Right forelimb (tissue), 1 donor: Measurements from ENCODE around the gene DOCK2.
A peak's percentile ranks its signal among the peaks of the same experiment; 100 is the strongest.
"Not testable (repeated sequence)": the region's sequence is repeated elsewhere in the genome, so short reads cannot be mapped to it uniquely, and the experiment has no call there.

ENCODE experiments used
- DNase-seq: peaks from one replicate; pipeline ENCODE4 v3.0.0-alpha.2; 2018

DOCK2 gene

DNA sequence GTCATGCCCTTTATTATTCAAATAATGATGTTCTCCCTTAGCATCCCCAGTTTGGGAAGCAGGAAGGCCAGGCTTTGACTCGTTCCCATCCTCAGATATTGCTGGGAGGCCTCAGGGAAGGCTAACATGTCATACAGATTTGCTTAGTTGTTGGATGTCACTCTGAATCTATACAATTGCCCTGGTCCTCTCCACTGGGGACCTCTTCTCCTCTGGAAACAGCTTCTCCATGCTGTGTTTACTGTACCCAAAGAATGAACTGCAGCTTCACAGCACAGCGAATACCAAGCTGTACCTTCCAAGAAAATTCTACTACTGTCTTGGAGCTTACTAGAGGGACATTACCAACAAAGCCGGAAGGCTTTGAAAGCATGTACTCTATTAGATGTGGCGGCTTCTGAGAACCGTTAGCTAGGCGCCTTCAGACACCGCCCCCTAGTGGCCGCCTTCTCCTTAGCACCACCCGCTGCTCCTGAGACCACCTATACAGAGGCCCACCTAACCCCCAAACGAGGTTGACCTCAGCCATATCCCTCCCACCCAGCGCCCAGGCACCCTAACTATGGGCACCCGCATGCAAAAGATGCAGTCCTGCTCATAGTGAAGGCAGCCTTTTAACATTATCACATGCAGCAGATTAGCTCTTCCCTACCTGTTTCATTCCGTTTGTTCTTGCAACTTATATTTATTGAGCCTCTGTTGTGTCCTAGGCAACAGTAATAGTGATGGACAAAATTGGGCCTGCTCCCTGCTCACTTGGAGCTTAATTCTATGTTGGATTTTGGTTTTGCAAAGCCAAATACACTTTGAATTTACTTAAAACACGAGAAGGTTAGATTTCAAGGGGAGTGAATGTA lies 433.7 kb downstream of the DOCK2 start:
- DNase-seq, result peak; percentile 61

DNA sequence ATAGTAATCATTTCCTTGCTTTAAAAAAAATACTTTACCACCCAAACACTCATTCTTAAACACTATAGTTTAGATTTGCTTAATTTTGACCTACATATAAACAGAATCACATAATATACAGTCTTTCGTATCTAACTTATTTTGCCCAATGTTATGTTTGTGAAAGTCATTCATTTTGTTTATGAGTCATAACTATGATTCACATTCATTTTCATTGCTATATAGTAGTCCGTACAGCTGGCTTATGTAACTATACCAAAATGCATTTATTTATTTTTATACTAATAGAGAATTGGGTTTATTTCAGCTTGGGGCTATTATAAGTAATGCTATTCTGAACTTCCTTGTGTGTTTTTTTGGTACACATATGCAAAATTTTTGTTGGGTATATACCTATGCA lies 434.7 kb downstream of the DOCK2 start:
- DNase-seq, result no peak

DNA sequence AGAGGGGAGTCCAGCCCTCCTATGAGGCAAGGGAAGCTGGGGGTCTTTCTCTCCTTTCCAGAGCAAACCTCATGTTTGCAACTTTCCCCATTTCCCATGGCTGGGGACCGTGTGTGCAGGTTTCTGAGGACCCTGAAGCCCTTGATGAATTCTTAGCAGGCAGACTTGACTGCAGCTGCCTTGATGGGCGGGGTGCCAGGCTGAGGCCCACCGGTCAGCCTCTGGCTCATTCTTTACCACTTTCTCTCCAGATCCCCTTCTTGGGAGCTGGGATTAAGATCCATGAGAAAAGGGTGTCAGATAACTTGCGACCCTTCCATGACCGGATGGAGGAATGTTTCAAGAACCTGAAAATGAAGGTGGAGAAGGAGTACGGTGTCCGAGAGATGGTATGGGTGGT lies 438.6 kb downstream of the DOCK2 start:
- DNase-seq, result no peak

DNA sequence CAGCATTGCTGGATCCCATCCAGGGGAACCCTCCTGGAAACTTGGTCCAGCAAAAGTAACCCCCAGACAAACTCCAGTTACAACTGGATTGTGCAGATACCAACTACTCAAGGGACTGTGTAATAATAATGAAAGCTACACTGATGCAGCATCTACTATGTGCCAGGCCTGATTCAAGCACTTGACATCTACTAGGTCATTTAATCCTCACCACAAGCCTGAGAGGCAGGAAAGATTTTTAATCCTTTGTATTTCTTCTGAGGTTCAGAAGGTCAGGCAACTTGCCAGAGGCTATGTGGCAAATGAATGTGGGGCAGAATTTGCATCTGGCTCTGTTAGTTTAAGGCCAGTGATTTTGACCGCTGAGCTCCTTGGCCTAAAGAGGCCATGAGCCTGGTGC lies 439.1 kb downstream of the DOCK2 start:
- DNase-seq, result no peak

DNA sequence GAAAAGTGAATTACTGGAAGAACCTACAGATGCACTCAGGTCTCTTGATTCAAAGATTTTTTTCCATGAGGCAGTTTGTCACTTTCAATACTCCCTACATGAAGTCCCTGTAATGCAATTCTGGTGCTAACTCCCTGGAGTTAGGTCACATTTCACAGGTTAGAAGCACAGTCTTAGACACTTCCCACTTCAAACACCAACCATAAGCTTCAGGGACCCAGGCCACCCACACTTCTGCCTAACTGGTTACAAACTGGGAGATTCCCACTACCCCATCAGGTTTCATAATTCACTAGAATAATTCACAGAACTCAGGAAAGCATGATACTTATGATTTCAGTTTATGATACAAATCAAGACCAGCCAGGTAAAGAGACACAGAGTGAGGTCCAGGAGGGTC lies 439.7 kb downstream of the DOCK2 start:
- no peak for DNase-seq

DNA sequence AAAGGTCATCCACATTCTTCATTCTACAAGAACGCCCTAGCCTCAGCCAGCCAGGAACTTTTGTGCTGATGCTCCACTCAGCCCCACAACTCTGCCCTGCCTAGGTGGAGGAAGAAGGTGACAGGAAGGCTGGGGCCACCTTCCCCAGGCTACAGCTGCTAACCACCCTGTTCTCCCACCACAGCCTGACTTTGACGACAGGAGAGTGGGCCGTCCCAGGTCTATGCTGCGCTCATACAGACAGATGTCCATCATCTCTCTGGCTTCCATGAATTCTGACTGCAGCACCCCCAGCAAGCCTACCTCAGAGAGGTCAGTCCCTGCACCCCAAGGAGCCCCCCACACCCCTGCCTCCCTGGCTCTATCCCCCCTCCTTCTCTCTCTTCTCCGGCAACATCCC lies 440.5 kb downstream of the DOCK2 start:
- DNase-seq, result no peak

DNA sequence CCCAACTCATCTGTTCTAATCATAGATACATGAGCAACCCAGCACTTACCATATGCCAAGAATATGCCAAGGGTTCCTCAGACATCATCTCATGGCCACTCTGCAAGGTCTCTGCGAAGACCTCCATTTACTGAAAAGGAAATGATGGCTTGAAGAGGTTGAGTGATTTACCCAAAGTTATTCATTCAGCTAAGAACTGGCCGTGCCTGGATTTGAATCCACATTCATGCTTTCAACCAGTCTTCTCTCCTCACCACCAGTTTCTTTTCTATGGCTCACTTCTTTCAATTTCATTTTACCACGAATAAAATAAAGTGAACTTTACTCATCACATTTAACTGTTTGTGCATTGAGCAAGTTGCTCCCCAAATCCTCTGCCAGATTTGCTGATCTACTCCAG lies 441.4 kb downstream of the DOCK2 start:
- no peak for DNase-seq

DNA sequence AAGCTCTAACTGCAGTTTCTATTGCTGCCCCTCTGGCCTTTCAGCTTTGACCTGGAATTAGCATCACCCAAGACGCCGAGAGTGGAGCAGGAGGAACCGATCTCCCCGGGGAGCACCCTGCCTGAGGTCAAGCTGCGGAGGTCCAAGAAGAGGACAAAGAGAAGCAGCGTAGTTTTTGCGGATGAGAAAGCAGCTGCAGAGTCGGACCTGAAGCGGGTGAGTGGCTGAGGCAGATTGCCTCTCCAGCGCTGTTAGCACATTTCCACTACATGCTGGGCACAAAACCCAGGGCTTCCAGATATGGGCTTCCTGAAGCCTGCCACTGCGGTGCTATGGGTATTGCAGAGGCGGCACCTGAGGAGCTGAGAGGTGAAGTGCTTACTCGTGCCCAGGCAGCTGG lies 441.9 kb downstream of the DOCK2 start:
- no peak for DNase-seq

DNA sequence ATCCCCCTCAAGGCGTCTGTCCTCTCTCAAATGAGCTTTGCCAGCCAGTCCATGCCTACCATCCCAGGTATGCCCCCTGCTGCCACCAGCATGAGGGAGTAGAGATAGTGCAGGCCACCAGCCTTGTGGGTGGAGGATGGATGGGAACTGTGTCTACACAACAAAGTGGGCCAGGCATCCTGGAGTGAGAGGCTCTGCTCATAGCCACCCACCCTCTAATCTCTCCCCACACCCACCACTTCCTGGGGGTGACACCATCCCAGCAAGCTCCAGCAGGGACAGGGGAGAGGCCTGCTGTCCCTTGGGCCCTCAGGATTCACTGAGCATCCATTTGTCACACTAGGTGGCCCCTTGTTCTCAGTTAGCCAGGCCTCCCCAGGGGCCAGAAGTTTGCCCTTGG lies 443.1 kb downstream of the DOCK2 start:
- DNase-seq, result no peak

DNA sequence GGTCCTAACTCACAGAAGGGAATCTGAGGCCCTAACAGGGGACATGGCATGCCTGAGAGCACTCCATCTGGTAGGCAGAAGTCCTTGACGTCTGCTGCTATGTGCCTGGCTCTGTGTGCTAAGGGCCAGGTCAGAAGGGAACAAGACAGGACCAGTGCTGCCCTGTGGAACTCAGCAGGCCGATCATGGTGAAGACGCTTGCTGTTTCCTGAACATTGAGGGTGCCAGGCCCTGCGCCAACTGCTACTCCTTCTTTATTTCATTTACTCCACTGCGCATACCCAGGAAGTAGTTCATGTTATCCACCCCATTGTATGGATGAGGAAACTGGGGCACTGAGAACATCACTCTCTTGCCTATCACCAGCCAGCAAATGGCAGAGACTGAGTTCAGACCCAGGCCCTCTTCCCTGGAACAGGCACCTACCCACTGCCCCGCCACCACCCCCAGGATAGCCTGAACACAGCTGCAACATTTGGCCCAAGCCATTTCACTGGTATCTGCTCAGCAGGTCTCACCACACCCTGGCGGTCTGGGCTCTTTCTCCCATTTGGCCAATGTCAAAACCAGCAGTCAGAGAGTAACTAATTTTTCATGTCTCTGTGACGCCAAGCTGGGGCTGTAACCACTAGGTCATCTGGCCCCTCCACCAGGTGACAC lies 443.8 kb downstream of the DOCK2 start:
- DNase-seq, result no peak

DNA sequence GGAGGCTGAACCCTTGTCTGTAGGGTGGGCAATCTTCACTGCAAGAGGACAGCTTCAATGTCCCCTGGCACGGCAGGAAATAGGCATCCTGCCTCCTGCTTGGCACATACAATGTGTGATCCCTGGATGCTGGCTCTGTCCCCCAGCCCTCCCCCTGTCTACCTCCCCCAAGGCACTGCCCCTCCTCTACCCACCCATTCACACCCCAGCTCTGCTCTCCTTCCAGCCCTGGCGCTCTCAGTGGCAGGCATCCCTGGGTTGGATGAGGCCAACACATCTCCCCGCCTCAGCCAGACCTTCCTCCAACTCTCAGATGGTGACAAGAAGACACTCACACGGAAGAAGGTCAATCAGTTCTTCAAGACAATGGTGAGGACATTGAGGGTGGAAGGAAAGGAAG lies 444.5 kb downstream of the DOCK2 start:
- no peak for DNase-seq

DNA sequence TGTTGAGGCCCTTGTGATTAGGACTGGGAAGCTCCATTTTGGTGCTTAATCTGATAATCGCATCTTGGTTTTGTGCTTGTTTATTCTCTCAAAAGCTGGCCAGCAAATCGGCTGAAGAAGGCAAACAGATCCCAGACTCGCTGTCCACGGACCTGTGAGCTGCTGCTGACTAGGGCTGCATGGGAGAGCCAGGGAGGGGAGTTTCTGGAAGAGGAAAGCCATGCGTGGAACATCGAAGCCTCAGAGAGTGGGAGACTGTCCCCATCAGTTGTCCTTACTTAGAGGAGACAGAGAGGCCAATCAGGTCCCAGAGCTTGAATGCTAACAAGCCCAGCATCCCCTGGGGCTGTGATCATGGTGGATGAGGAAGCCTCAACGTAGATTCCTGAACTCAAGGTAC lies 445.6 kb downstream of the DOCK2 start:
- DNase-seq, result no peak

DNA sequence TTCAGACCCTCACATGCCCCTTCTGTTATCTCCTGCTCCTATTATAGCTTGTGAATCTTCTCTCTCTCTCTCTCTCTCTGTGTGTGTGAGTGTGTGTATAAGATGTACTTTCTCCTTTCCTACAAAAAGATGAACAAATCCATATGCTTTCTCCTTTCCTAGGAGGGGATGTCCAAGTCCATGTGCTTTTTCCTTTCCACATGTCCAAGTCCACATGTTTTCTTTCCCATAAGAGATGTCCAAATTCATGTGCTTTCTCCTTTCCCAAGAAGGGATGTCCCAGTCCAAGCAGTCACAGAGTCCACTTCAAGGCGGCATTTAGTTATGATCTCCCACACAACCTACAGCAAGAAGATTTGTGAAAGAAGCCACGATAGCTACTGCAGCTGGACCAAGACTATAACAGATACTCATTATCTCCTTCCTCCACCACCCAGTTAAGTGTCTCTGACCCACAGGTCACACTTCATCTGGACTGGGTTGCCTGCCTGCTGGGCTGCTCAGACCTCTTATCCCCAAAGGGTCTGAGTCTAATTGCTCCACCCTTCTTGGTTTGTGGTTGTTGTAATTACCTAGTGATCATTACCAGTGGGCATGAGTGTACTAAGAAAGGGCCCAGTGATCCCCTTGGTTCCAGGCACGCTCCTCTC lies 450.2 kb downstream of the DOCK2 start:
- DNase-seq, result no peak

DNA sequence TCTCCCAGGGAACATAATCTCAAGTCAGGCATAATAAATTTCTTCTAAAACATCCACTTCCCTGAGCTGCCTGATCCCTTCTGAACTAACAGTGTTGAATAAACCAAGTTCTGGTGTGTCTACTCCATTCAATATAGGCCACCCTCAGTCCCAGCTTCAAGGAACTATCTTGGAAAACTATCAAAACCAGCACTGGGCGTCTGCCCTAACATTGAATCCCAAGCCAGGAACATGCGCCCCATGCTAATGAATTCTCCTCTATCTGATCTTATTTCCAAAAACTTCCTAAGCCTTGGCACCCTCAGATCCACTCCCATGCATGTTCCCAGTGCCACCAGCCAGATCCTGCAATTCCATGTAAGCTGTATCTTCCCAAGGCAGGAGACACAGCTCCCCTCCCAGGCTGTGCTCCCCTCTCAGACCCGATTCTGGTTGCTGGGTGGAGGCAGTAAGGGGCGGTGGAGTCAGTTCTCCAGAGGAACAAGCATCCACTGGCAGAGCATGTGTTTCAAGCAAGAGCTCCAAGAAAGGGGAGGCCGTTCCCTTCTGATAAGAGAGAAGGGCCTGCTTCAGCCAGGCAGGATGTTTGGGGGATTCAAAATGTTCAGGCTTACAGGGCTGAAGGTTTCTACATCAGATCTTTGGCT lies 455.5 kb downstream of the DOCK2 start:
- no peak for DNase-seq

DNA sequence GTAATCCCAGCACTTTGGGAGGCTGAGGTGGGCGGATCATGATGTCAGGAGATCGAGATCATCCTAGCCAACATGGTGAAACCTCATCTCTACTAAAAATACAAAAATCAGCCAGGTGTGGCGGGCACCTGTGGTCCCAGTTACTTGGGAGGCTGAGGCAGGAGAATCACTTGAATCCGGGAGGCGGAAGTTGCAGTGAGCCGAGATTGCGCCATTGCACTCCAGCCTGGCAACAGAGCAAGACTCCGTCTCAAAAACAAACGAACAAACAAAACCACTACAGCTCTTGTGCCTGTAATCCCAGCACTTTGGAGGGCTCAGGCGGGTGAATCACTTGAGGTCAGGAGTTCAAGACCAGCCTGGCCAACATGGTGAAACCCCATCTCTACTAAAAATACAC lies 457.3 kb downstream of the DOCK2 start:
- DNase-seq, result not testable (repeated sequence)

DNA sequence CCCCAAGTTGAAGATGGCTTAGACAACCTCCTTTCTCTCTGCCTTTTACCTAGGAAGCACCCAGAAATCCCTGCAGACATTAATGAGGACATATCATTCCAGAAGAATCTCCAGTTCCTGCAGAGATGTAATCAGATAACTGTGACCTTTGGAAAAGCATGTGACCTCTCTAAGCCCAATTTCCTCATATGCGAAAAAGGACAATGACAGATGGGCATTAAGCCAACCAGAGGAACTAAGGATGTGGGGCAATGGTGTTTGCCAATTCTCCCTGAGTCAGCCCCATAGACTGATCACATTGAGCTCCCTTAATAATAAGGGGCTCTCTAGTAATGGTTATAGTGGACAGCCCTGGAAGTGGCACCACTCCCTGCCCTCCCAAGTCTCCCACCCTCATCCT lies 458.6 kb downstream of the DOCK2 start:
- DNase-seq, result no peak

DNA sequence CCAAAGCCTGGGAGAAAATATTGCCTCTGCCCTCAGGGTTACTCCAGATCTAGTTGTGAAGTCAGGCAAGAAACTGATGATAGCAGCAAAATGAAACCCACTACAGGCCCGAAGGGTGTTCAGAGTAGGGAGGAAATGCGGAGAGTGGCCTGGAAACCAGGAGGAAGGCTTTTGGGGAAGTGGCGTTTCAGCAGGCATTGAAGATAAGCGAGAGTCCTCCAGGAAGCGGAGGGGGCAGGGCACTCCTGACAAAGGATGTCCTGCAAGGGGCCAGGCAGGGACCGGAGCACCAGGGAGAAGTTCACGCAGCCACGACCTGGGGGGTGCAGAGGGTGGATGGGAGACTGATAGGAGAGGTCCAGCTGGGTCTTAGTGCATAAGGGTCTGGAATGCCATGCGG lies 460.9 kb downstream of the DOCK2 start:
- no peak for DNase-seq

DNA sequence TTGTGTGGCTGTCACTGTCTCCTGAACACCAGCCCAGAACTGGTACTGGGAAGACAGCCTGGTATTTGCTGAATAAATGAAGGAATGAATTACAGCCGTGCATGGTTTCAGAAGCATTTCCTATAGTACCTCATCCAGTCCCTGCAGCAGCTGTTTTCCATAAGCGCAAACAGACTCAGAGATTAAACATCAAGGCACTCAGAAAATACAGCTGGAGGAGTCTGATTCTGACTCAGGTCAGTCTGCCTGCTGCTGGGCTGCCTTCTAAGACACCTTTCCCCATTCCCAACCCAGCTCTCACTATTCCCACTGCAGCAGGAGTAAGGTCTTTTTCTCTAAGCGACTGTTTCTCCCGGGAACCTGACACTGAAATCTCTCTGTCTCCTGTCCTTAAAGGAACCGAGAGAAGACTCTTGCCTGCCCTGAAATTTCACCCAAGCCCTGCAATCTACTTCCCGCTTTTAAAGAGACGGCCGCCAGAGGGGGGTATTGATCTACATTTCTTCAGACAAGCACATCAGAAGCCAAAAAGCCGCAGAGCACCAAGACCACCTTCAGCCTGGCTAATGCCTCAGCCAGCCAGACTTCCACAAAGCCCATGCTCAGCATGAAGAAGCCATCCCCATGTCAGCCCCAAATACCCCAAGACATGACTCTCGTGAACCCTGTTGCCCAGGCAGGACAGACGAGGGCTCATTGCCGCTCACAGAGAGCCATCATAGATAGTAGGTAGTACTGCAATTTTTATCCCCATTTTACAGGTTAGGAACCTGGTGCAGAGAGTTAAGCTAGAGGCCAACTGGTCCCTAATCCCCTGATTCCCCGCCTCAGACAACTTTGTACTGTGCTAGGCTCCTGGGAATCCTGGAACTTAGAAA lies 463.2 kb downstream of the DOCK2 start:
- DNase-seq, result peak; percentile 92

DNA sequence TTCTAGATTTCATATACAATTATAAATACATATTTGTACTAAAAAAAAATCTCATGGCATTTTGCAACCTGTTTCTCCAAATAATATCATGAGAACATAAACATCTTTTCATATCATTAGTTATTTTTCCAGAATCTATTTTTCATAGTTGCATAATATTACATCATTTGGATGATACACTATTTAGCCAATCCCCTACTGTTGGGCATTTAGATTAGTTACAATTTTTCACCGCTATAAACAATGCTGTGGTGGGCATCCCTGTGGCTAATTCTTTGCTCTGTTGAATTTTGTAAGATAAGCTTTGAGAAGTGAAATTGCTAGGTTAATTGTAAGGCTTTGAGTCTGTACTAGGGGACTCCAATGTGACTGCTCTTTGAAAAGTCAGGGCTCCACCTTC lies 466.4 kb downstream of the DOCK2 start:
- DNase-seq, result no peak

DNA sequence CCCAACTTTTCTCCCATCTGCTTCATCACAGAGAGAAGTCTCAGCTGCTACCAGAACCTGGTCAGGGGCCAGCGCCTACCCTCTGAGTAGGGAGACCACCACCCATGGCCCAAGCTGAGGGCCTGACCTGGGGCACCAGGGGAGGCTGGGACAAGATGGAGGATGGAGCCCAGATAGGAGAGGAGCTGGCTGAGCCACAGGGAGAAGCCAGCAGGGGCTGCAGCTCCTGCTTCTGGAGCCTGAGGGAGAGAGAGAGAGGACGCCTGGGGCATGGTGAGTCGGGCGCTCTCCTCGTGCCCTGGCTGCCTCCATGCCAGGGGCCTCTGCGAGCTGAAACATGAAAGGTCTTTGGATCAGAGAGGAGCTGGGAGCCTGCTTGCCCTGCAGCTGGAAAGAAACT lies 467.2 kb downstream of the DOCK2 start:
- no peak for DNase-seq

DNA sequence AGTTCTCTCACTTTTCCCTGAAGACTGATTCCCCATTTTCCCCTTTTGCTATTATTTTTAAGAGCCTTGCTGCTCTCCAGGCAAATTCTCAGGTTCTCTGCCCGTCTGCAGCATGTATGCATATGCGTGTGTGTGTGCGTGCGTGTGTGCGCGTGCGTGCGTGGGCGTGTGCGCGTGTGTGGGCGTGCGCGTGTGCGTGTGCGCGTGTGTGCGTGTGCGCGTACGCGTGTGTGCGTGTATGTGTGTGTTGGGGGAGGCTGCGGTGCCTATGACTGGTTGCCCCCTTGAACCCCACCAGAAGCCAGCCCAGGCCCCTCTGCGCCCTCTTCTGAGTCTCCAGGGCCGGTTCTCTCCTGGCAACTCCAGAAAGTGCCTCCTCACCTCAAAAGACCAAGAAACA lies 467.6 kb downstream of the DOCK2 start:
- DNase-seq, result no peak
